Fibroblast of the conjunctiva (primary cell): ENCODE results near the gene ALG9.
"Not testable (repeated sequence)": the region's sequence is repeated elsewhere in the genome, so short reads cannot be mapped to it uniquely, and the experiment has no call there.

Source experiments
- DNase-seq: peaks from one replicate; pipeline ENCODE4 v3.0.0-alpha.2; 2010; ENCODE audit warnings: low read depth

The ALG9 gene, protein sequence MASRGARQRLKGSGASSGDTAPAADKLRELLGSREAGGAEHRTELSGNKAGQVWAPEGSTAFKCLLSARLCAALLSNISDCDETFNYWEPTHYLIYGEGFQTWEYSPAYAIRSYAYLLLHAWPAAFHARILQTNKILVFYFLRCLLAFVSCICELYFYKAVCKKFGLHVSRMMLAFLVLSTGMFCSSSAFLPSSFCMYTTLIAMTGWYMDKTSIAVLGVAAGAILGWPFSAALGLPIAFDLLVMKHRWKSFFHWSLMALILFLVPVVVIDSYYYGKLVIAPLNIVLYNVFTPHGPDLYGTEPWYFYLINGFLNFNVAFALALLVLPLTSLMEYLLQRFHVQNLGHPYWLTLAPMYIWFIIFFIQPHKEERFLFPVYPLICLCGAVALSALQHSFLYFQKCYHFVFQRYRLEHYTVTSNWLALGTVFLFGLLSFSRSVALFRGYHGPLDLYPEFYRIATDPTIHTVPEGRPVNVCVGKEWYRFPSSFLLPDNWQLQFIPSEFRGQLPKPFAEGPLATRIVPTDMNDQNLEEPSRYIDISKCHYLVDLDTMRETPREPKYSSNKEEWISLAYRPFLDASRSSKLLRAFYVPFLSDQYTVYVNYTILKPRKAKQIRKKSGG

GRCh38 chr11:111870886-111871692, at the start of gene ALG9:
Gene ALG9, minus strand, starts transcription at chr11:111871581. Its CDS starts 99 bp downstream, at chr11:111871482.
- DNase-seq, result peak; percentile 51

DNA sequence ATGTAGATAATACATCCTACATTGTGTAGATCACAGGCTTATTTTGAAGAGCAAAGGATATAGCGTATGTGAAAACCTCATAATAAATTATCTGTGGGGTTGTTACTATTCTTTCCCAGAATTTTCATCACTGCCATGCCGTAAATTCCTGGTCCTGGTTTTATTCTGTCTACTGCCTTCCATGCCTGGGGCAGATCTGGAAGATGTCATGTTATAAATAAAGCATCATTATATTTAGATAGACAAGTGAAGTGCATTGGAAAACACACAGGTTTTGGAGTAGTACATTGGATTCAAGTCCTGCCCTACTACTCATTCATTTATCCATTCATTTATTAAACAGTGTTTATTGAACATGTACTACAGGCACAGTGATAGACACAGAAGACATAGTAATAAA, 49.5 kb upstream of the ALG9 start:
- no peak for DNase-seq

DNA sequence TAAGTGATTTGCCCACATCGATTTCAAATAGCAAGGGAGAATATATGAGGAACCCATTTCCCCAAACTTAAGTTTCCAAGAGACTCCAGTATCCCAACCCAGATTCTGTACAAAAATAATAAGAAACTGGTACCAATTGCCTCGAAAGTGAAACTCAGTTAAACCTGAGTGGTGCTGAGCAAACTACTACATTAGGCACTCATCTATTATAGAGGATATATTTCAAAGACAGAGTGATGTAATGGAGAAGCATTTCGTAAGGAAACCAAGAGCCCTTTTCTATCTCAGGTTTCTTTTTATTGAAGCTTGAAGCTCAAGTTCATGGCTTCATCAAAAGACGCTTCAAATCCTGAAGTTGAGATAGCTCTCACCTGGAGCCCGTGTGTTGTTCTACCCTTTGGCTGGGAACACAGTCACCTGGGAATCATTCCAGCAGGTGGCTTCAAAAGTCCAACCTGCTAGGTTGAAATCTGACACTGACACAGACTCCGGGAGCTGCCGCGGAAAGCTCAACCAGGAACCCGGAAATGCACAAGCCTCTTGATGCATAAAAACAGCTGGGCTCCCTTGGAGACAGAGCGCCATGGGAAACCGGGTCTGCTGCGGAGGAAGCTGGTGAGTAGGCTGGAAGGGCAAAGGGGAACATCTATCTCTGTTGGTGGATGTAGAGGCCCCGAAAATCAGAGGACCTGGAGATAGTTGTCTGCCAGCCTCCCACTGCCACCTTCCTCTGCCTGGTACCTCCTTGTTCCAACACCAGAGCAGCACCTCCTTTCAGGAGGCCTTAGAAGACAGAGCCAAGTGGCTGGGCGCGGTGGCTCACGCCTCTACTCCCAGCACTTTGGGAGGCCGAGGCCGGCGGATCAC, 47.2 kb upstream of the ALG9 start, which contains the start of gene C11orf52:
TSS of gene C11orf52 (plus strand) at position 524 of the 867 bp plus-strand sequence. CDS start at position 584, 60 bp downstream.
- DNase-seq, result no peak

GRCh38 chr11:111917788-111918187, 46.4 kb upstream of the ALG9 start:
- no peak for DNase-seq

DNA sequence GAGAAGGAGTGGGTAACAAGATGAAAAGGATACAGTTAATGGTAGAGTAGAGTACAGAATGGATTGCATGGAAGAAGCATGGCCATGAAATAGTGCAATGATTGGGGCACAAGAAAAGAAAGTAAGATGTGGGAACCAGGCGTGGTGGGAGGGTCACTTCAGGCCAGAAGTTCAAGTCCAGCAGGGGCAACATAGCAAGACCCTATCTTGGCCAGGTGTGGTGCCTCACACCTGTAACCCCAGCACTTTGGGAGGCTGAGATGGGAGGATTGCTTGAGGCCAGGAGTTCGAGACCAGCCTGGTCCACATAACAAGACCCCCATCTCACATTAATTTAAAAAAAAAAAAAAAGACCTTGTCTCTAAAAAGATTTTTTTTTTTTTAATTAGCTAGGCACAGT, 45.9 kb upstream of the ALG9 start:
- no peak for DNase-seq

DNA sequence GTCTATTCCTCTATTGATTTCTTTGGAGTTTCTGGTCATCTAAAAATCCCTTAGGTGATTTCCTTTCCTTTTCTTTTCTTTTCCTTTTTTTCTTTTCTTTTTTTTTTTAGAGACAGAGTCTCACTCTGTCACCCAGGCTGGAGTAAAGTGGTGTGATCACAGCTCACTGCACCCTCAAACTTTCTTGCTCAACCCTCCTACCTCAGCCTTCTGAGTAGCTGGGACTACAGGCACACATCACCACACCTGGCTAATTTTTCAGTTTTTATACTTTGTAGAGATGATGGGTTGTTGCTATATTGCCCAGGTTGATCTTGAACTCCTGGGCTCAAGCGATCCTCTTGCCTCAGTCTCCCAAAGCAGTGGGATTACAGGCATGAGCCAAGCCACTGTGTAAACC, 45.4 kb upstream of the ALG9 start:
- DNase-seq, result no peak

GRCh38 chr11:111913997-111914396, 42.6 kb upstream of the ALG9 start:
- DNase-seq, result no peak

DNA sequence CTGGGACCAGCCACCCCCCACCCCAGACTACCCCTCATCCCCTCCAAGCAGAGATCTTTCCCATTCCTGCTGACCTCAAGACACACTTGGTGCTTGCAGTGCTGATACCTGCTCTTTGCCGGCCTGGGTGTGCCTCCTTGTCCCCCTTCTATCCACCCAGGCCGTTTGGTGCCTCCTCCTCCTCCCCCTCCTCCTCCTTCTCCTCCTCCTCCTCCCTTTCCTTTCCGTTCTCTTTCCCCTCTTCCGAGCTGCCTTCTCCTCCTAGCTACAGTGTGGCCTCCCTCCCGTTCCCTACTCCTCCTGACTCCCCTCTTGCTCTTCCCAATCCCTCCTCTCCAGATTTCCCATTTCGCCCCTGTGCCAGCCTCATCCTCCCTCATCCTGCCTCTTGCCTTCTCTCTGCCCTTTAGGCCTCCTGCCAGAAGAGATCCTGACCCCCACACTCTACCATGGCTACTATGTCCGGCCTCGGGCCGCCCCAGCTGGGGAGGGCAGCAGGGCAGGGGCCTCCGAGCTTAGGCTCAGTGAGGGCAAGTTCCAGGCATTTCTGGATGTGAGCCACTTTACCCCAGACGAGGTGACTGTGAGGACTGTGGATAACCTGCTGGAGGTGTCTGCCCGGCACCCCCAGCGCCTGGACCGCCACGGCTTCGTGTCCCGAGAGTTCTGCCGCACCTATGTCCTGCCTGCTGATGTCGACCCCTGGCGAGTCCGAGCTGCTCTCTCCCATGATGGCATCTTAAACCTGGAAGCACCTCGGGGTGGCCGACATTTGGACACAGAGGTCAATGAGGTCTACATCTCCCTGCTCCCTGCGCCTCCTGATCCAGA, 41.9 kb upstream of the ALG9 start:
- DNase-seq, result no peak

DNA sequence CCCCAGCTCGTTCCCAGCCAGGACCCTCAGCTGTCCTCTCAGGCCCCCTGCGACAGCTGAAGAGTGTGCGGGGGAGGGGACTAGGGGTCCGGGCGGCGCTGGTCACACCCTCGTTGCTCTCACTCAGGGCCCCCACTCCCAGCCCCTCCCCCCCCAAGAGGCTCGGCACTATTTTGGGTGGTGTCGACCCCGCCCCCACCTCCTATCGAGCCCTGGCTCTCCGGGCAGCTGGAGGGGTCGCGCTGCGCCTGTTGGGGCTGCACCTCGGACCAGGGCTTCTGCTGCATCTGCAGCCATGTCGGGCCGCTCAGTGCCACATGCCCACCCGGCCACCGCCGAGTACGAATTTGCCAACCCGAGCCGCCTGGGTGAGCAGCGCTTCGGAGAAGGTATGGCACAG, 41.2 kb upstream of the ALG9 start, which contains the start of gene HSPB2:
TSS of gene HSPB2 (plus strand) at position 200 of the 400 bp plus-strand sequence. CDS start at position 296, 96 bp downstream.
- DNase-seq, result no peak

- DNase-seq, result peak; percentile 73
These were observed 40.4 kb upstream of the ALG9 start, which contains the start of gene CRYAB for GRCh38 chr11:111911563-111912401. Gene CRYAB, minus strand, starts transcription at chr11:111911770. Its CDS starts 46 bp downstream, at chr11:111911724.

DNA sequence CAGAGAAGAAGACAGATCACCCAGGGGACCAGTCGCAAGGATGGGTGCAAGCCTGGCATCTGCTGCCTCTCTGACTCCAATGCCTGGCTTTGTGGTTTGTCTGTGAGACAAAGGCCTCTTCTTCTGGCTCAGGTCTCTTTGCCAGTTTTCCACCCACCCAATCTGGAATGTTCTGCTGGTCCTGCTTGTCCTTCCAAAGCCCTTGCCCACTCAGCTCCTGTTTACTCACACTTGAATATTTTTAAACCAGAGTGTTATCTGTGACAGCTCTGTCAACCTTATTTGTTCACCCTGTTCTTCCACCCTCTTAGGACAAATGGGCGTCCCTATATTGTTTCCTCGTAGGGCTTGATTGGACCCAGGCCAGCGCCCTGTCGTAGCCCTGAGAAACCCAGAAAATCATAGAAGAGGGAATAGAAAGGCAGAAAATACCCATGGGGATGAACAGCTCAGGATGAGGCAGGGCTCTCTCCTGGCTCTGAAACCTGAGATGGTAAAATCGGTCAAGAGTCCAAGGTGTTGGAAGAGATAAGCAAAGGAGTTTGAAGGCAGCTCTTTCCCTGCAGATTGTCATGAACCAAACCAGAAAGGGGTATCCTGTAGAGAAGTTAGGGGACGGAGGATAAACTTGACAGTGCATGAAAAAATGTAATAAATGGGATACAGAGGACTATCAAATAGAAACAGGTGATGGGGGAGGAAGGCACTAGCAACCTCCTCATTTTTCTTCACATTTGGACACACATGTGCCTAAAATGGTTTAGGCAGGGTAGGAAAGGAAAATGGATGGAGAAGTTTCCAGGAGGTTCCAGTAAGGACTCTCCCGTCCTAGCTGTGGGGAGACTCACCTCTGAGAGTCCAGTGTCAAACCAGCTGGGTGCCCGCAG, 39.5 kb upstream of the ALG9 start:
- DNase-seq, result no peak

GRCh38 chr11:111909378-111909777, 38.0 kb upstream of the ALG9 start:
- DNase-seq, result no peak

DNA sequence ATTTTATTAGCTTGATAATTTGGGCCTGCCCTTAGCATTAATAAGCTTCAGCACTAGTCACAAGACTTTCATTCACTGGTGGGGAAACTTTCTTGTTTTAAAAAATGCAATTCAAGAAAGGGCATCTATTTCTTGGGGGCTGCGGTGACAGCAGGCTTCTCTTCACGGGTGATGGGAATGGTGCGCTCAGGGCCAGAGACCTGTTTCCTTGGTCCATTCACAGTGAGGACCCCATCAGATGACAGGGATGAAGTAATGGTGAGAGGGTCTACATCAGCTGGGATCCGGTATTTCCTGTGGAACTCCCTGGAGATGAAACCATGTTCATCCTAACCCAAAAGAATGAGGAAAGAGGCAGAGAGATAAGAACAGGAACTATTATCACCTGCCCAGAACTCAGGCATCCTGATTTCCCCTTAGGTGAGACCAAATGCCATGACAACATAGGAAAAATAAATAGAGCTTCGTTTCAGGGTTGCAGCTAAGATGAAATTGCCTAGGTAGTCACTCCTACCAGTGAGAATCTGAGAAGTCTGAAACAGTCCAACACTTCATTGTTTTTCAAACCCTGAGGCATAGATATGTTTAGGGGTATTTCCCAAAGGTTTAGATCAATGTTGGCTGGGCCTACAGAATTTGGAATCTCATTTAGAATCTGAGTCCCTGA, 37.4 kb upstream of the ALG9 start:
- no peak for DNase-seq

- DNase-seq, result no peak
These were observed 35.3 kb upstream of the ALG9 start for GRCh38 chr11:111906680-111907079.

- DNase-seq, result no peak
These were observed 34.0 kb upstream of the ALG9 start for GRCh38 chr11:111905411-111905810.

DNA sequence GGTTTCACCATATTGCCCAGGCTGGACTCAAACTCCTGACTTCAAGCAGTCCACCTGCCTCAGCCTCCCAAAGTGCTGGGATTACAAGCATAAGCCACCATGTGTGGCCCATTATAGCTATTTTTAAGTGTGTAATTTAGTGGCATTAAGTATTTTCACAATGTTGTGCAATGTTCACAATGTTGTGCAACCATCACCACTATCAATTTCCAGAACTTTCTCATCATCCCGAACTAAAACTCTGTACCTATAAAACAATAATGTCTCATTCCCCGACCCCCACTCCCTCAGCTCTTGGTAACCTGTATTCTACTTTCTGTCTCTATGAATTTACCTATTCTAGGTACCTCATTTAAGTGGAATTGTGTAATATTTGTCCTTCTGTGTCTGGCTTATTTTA, 15.5 kb upstream of the ALG9 start:
- no peak for DNase-seq

DNA sequence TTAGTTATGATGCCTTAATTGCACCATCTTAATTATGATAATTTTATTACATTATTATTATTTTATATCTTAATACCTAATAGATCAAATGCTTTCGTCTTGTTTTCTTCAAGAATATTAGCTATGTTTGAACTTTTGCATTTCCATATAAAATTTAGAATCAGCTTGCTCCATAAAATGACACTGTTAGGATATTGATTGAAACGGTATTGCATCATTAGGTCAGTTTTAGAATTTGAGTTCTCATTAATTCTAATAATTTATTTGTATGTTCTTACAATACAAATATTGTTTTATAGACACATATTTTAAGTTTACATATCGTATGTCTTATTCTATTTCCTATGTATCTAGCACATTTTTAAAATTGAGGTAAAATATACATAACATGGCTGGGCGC, 14.7 kb upstream of the ALG9 start:
- DNase-seq, result no peak

DNA sequence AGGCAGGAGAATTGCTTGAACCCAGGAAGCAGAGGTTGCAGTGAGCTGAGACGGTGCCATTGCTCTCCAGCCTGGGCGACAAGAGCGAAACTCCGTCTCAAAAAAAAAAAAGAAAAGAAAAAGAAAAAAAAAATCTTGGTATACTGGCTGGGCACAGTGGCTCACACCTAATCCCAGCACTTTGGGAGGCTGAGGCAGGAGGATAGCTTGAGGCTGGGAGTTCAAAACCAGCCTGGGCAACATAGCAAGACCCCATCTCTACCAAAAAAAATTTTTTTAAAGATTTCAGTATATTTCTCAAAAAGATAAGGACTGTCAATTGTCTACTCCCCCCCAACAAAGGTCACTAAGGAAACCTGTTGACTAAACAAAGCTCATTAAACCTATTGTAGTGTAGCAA, 13.7 kb upstream of the ALG9 start:
- not testable (repeated sequence) for DNase-seq
